Measurements from ENCODE around the gene PAQR7.
"Not testable (repeated sequence)": the region's sequence is repeated elsewhere in the genome, so short reads cannot be mapped to it uniquely, and the experiment has no call there.

PAQR7 gene

DNA sequence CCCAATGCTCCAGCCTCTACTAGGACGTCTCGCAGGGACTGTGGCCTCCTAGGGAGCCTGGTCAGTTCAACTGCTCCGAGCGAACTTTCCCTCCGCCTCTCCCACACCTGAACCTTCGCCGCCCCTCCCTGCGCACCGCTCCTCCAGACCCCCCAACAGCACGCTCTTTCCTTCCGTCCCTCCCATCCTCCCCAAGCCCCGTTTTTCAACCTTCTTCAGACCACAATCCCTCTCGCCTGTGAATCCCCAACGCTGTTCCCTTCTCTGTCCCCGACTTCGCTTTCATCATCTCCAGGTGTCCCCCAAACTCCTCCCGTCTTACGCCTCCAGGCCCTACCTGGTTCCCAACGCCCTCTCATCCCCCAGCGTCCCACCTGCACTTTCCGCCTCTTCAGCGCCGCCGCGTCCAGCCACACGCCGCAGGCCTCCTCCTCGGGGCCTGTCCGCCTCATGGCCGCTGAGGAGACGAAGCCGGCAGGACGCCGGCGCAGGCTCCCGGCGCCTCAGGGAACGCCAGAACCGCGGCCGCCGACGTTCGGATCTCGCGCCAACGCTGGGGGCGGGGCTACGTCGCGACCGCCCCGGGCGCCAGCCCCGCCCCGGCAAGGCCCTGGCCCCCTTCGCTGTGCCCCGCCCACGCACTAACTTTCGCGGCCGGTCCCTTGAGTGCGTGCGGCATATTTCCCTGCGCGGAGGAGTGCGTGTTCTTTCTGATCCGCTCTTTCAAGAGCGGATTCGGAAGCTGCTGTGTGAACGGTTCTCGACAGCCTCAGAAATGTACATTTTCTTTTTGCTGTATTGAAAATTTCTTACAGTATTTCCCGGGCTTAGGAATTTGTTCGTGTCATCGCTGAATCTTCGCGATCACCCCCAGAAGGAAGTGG lies 16.4 kb downstream of the PAQR7 start, which contains the start of gene AUNIP:
AUNIP (minus strand) TSS at position 552 of the 884 bp plus-strand sequence; CDS start at position 452, 100 bp downstream.
- H3K9me3 ChIP-seq (ENCODE audit: control insufficient read depth, low read depth, low read length): no peaks in the 10 kb centered on the region
- H3K4me1 ChIP-seq (ENCODE audit: control insufficient read depth, low read depth, low read length): peaks cover 4% of the 10 kb centered on the region
- peak within 1 kb of the TSS; percentile 85 for H3K4me3 ChIP-seq (ENCODE audit: low read length)
- no peaks in the 10 kb centered on the region for H3K27me3 ChIP-seq (ENCODE audit: control insufficient read depth, insufficient read depth, low read length)
- peak within 1 kb of the TSS; percentile 93 for H3K9ac ChIP-seq (ENCODE audit: low read length)
- H3K27ac ChIP-seq (ENCODE audit: low read length): peak within 1 kb of the TSS; percentile 73
- no peaks in the 10 kb centered on the region for H3K36me3 ChIP-seq (ENCODE audit: control insufficient read depth, low read depth, low read length)

GRCh38 chr1:25858494-25858893 lies 17.0 kb downstream of the PAQR7 start:
- H3K4me1 ChIP-seq (ENCODE audit: control insufficient read depth, low read depth, low read length): peaks cover 4% of the 10 kb centered on the region
- H3K36me3 ChIP-seq (ENCODE audit: control insufficient read depth, low read depth, low read length): no peaks in the 10 kb centered on the region
- no peaks in the 10 kb centered on the region for H3K9me3 ChIP-seq (ENCODE audit: control insufficient read depth, low read depth, low read length)
- peak overlapping the region; percentile 93 for H3K9ac ChIP-seq (ENCODE audit: low read length)
- no peak overlapping the region for H3K27ac ChIP-seq (ENCODE audit: low read length)
- no peaks in the 10 kb centered on the region for H3K27me3 ChIP-seq (ENCODE audit: control insufficient read depth, insufficient read depth, low read length)
- H3K4me3 ChIP-seq (ENCODE audit: low read length): peak overlapping the region; percentile 85

DNA sequence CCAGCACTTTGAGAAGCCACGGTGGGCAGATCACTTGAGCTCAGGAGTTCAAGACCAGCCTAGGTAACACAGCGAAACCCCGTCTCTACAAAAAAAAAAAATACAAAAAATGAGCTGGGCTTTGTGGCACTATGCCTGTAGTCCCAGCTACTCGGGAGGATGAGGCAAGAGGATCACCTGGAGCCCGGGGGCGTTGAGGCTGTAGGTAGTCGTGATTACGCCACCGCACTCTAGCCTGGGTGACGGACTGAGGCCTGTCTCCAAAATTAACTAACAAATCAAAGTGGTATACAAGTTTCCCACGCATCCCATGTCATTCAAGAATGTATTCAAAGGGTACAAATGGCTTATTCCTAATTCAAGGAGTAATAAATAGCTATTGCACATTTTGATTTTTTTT lies 18.7 kb downstream of the PAQR7 start:
- Histone ChIP-seq H3K4me1 (ENCODE audit: control insufficient read depth, low read depth, low read length) (peaks cover 4% of the 10 kb centered on the region), H3K27ac (ENCODE audit: low read length) (no peak overlapping the region), H3K27me3 (ENCODE audit: control insufficient read depth, insufficient read depth, low read length) (no peaks in the 10 kb centered on the region), H3K9me3 (ENCODE audit: control insufficient read depth, low read depth, low read length) (no peaks in the 10 kb centered on the region), H3K4me3 (ENCODE audit: low read length) (no peak overlapping the region), H3K9ac (ENCODE audit: low read length) (no peak overlapping the region), H3K36me3 (ENCODE audit: control insufficient read depth, low read depth, low read length) (no peaks in the 10 kb centered on the region)

DNA sequence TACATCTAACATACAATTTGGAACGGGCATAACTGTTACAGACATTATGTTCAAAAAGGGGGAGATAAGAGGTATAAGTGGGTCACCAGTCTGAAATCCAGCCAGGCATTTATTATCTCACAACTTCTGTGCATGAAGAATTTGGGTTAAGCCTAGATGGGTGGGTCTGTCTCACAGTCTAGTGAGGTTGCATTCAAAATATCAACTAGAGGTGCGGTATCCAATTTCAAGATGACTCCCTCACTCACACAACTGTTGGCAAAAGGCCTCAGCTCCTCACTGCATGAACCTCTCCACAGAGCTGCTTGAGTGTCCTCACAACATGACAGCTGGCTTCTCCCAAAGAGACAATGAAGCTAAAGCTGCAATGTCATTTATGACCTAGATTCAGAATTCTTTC lies 21.0 kb downstream of the PAQR7 start:
- no peaks in the 10 kb centered on the region for H3K27me3 ChIP-seq (ENCODE audit: control insufficient read depth, insufficient read depth, low read length)
- H3K4me1 ChIP-seq (ENCODE audit: control insufficient read depth, low read depth, low read length): peaks cover 4% of the 10 kb centered on the region

GRCh38 chr1:25848531-25848930 lies 27.0 kb downstream of the PAQR7 start:
- Histone ChIP-seq H3K27ac (ENCODE audit: low read length) (no peak overlapping the region), H3K9ac (ENCODE audit: low read length) (no peak overlapping the region), H3K9me3 (ENCODE audit: control insufficient read depth, low read depth, low read length) (no peaks in the 10 kb centered on the region), H3K4me1 (ENCODE audit: control insufficient read depth, low read depth, low read length) (no peaks in the 10 kb centered on the region), H3K36me3 (ENCODE audit: control insufficient read depth, low read depth, low read length) (no peaks in the 10 kb centered on the region), H3K4me3 (ENCODE audit: low read length) (no peak overlapping the region), H3K27me3 (ENCODE audit: control insufficient read depth, insufficient read depth, low read length) (no peaks in the 10 kb centered on the region)

More for the DNA sequence above, 21.0 kb downstream of the PAQR7 start:
- Histone ChIP-seq H3K9me3 (ENCODE audit: control insufficient read depth, low read depth, low read length) (no peaks in the 10 kb centered on the region), H3K36me3 (ENCODE audit: control insufficient read depth, low read depth, low read length) (no peaks in the 10 kb centered on the region), H3K4me3 (ENCODE audit: low read length) (no peak overlapping the region), H3K27ac (ENCODE audit: low read length) (no peak overlapping the region), H3K9ac (ENCODE audit: low read length) (no peak overlapping the region)

DNA sequence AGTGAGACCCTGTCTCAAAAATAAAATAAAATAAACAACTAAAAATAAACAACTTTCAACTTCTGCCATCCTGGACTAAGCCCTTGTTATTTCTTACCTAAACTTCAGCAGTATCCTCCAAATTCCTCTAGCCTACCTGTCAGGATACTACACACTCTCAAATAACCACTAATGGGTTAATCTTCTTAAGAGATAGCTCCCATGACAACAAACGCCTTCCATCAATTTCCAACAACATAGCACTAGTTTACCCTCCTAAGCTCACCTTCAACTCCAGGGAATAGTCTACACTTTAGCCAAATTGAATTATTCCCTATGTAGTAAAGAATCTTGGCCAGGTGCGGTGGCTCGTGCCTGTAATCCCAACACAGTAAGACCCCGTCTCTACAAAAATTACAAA lies 27.6 kb downstream of the PAQR7 start:
- Histone ChIP-seq H3K4me3 (ENCODE audit: low read length) (no peak overlapping the region), H3K36me3 (ENCODE audit: control insufficient read depth, low read depth, low read length) (no peaks in the 10 kb centered on the region), H3K9me3 (ENCODE audit: control insufficient read depth, low read depth, low read length) (no peaks in the 10 kb centered on the region), H3K4me1 (ENCODE audit: control insufficient read depth, low read depth, low read length) (no peaks in the 10 kb centered on the region), H3K27me3 (ENCODE audit: control insufficient read depth, insufficient read depth, low read length) (no peaks in the 10 kb centered on the region), H3K27ac (ENCODE audit: low read length) (no peak overlapping the region), H3K9ac (ENCODE audit: low read length) (no peak overlapping the region)

DNA sequence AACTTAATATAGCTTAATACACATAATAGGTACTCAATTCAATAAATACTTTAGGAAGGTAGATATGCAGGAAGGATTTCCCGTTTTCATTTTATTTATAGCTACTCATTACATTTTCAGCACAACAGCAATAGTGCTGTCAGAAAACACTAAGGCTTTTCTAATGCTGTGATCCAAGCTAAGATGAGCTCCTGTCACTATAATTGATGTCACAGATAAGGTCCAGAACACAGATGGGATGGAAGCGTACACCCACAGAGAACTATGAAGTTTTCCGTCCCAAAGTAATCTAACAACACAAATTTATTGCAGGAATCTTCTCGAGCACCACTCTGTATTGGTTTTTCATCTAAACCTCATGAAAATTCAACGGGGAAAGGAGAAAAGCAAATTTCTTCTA lies 29.8 kb downstream of the PAQR7 start:
- Histone ChIP-seq H3K4me3 (ENCODE audit: low read length) (no peak overlapping the region), H3K4me1 (ENCODE audit: control insufficient read depth, low read depth, low read length) (no peaks in the 10 kb centered on the region), H3K36me3 (ENCODE audit: control insufficient read depth, low read depth, low read length) (no peaks in the 10 kb centered on the region), H3K27me3 (ENCODE audit: control insufficient read depth, insufficient read depth, low read length) (no peaks in the 10 kb centered on the region), H3K27ac (ENCODE audit: low read length) (no peak overlapping the region), H3K9ac (ENCODE audit: low read length) (no peak overlapping the region), H3K9me3 (ENCODE audit: control insufficient read depth, low read depth, low read length) (no peaks in the 10 kb centered on the region)

DNA sequence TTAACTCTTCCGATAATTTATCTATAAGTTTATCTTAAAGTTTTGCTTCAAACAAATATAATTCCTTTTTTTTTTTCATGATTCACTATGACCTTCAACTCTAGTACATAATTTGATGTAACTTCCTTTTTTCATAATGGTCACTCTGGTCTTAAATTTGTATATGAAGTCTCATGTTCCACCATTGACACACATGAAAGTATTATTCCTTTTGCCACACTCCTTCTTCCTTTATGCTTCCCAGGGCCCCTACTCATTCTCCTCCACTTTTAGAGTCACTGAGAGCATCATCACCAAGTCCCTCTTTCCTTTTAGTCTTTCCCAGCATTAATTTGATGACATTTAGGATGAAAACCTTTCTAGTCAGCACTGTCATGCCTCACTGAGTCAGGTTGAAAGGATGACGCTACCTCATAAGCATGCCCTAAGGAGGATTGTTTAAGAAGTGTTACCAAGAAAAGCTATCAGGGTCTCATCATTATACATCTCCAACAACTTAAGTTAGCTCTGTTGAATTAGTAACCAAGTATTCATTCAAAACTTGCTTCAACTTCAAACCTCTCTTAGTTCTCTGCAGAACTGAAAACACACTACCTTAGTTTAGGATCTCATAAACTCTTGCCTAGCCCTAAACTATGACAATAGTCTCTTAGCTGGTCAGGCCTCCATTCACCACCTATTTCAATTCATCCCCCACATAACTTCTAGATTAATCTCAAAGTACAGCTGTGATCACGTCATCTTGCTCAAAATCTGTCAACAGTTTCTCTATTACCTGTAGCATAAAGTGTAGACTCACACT lies 30.8 kb downstream of the PAQR7 start:
- no peaks in the 10 kb centered on the region for H3K4me1 ChIP-seq (ENCODE audit: control insufficient read depth, low read depth, low read length)
- H3K36me3 ChIP-seq (ENCODE audit: control insufficient read depth, low read depth, low read length): no peaks in the 10 kb centered on the region
- H3K27ac ChIP-seq (ENCODE audit: low read length): no peak overlapping the region
- no peak overlapping the region for H3K9ac ChIP-seq (ENCODE audit: low read length)
- no peaks in the 10 kb centered on the region for H3K27me3 ChIP-seq (ENCODE audit: control insufficient read depth, insufficient read depth, low read length)
- H3K4me3 ChIP-seq (ENCODE audit: low read length): no peak overlapping the region
- no peaks in the 10 kb centered on the region for H3K9me3 ChIP-seq (ENCODE audit: control insufficient read depth, low read depth, low read length)

DNA sequence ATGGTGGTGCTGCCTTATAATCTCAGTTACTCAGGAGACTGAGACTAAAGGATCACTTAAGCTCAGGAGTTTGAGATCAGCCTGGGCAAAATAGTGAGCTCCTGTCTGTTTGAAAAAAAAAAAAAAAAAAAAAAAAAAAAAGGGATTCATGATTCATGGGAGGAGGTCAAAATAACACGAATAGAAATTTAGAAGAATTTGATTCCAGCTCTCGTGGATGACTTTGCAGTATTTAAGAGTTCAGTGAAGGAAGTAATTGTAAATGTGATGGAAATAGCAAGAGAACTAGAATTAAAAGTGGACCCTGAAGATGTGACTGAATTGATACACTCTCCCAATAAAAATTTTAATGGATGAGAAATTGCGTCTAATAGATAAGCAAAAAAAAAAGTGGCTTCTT lies 32.0 kb downstream of the PAQR7 start:
- Histone ChIP-seq H3K27ac (ENCODE audit: low read length) (no peak overlapping the region), H3K4me1 (ENCODE audit: control insufficient read depth, low read depth, low read length) (no peaks in the 10 kb centered on the region), H3K9me3 (ENCODE audit: control insufficient read depth, low read depth, low read length) (no peaks in the 10 kb centered on the region), H3K4me3 (ENCODE audit: low read length) (no peak overlapping the region), H3K9ac (ENCODE audit: low read length) (no peak overlapping the region), H3K27me3 (ENCODE audit: control insufficient read depth, insufficient read depth, low read length) (no peaks in the 10 kb centered on the region), H3K36me3 (ENCODE audit: control insufficient read depth, low read depth, low read length) (no peaks in the 10 kb centered on the region)

DNA sequence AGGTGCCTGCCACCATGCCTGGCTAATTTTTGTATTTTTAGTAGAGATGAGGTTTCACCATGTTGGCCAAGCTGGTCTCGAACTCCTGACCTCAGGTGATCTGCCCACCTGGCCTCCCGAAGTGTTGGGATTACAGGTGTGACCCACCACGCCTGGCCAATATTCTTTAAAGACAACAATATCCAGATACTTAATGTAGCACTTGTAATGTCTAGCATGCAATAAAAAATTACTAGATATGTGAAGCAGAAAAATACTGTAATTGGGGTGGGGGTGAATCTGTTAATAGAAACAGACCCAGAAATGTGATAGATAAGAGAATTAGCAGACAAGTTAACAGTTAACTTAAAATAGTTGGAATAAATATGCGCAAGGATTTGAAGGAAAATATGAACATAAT lies 35.7 kb downstream of the PAQR7 start:
- H3K9ac ChIP-seq (ENCODE audit: low read length); H3K27ac ChIP-seq (ENCODE audit: low read length); H3K4me3 ChIP-seq (ENCODE audit: low read length); H3K4me1 ChIP-seq (ENCODE audit: control insufficient read depth, low read depth, low read length); H3K27me3 ChIP-seq (ENCODE audit: control insufficient read depth, insufficient read depth, low read length); H3K9me3 ChIP-seq (ENCODE audit: control insufficient read depth, low read depth, low read length): not testable (repeated sequence)
- peaks cover 23% of the 10 kb centered on the region for H3K36me3 ChIP-seq (ENCODE audit: control insufficient read depth, low read depth, low read length)

GRCh38 chr1:25837262-25837875 lies 38.1 kb downstream of the PAQR7 start:
- H3K4me3 ChIP-seq (ENCODE audit: low read length): no peak overlapping the region
- no peak overlapping the region for H3K9ac ChIP-seq (ENCODE audit: low read length)
- no peak overlapping the region for H3K27ac ChIP-seq (ENCODE audit: low read length)
- no peaks in the 10 kb centered on the region for H3K27me3 ChIP-seq (ENCODE audit: control insufficient read depth, insufficient read depth, low read length)
- H3K4me1 ChIP-seq (ENCODE audit: control insufficient read depth, low read depth, low read length): no peaks in the 10 kb centered on the region
- H3K36me3 ChIP-seq (ENCODE audit: control insufficient read depth, low read depth, low read length): peaks cover 36% of the 10 kb centered on the region
- H3K9me3 ChIP-seq (ENCODE audit: control insufficient read depth, low read depth, low read length): no peaks in the 10 kb centered on the region
